Left lobe of liver (tissue), 2 donors: ENCODE measurements around the gene NUP62. TPM values are rescaled to one million over a fixed set of nuclear protein-coding genes. Genes with fewer than 3 reads are reported as not detected.

Source experiments
- ATAC-seq: fragments of 200-7000 bp; cut with Tn5 transposase; one replicate; pipeline ENCODE4 v1.9.1; 2020; ENCODE audit warnings: mild to moderate bottlenecking, moderate library complexity
- DNase-seq: peaks from one replicate; pipeline ENCODE4 v3.0.0-alpha.2; 2020; ENCODE audit warnings: low spot score
- total RNA-seq: library from RNA; stranded (reverse); gene quantifications from one replicate; pipeline ENCODE4 v1.2.1, GENCODE V29; 2021
- donor health status: DM: no; HTN: no; CAD: no; lungs with moderate emphysema.
- donor health status: DM: no; HTN: yes; CAD: no.

The NUP62 gene
- total RNA-seq, 1 donor from 2014 or later: 24.4 TPM

- ATAC-seq (no peak), DNase-seq (peak; percentile 47)
Observed at GRCh38 chr19:49857061-49857837, 72.1 kb downstream of the NUP62 start.

Other genes starting within 250 kb of the NUP62 start
- gene ADM5, start 239.9 kb downstream of the NUP62 start, total RNA-seq: 0.86 TPM
- gene CPT1C, start 238.4 kb downstream of the NUP62 start, total RNA-seq: 0.91 TPM
- 0.30 TPM for gene TSKS, start 166.2 kb downstream of the NUP62 start, total RNA-seq
- 52.9 TPM for gene AP2A1, start 162.5 kb downstream of the NUP62 start, total RNA-seq
- 9.3 TPM for gene FUZ, start 116.2 kb downstream of the NUP62 start, total RNA-seq
- 16.5 TPM for gene MED25, start 111.2 kb downstream of the NUP62 start, total RNA-seq
- gene PTOV1, start 78.3 kb downstream of the NUP62 start, total RNA-seq: 86.0 TPM
- 33.7 TPM for gene PNKP, start 61.9 kb downstream of the NUP62 start, total RNA-seq
- gene AKT1S1, start 52.1 kb downstream of the NUP62 start, total RNA-seq: 27.6 TPM
- gene TBC1D17, start 51.8 kb downstream of the NUP62 start, total RNA-seq: 31.7 TPM
- gene IL4I1, start 32.6 kb downstream of the NUP62 start, total RNA-seq: 0.13 TPM
- gene ATF5, start 299 bp downstream of the NUP62 start, total RNA-seq: 787 TPM
- 1.3 TPM for gene SIGLEC11, start 31.7 kb upstream of the NUP62 start, total RNA-seq
- 38.0 TPM for gene VRK3, start 95.9 kb upstream of the NUP62 start, total RNA-seq
- gene ZNF473, start 96.5 kb upstream of the NUP62 start, total RNA-seq: 3.6 TPM
- not detected for gene IZUMO2, start 233.8 kb upstream of the NUP62 start, total RNA-seq